HG02759 (cell line): ENCODE data around the gene CFAP70.
"Not testable (repeated sequence)": the region's sequence is repeated elsewhere in the genome, so short reads cannot be mapped to it uniquely, and the experiment has no call there.

Experiments used
- ATAC-seq: cut with Tn5 transposase; IDR thresholded peaks from one replicate; pipeline ENCODE4 v1.9.1; 2021; ENCODE audit warnings: mild to moderate bottlenecking, moderate library complexity; ENCODE audit not compliant: unreplicated experiment

CFAP70 gene

DNA sequence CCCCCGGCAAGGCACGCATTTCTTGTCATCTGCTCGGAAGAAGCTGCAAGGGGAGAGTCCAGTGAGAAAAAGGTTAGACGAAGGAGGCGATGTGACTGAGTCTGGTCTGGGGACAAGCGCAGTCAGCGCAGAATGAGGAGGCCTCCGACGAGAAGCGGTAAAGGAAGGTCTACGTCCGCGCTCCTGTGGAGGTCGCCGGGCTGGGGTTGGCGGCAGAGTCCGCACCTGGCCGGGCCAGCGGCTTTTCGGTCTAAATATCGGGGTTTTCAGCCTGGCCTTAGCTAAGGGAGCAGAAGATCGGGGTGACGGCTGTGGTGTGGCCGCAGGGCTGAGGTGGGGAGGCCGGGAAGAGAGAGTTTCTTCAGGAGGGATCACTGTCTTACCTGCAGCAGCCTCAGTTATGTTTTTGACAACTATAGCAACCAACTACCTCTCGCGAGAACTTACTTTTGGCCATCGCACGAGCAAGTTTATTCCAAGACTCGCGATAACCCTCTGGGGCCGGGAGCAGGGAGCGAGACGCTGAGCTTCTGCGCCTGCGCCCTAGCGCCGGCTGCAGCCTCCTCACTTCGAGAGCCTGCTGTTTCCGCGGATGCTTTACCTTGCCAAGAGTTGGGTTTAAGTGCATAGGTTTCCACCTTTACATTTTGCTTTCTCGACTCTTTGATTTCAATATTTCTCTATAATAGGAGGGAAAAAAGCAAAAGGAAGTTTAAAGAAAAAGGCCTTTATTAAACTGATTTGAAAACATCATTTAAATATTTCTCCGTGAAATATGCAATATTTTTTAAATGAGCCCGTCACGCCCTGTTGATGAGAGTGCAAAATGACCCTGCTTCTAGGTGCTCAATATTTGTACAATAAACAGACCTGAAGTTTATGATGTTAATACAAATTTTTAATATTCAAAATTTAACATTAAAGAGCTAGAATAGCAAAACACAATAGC is at the start of gene CFAP70:
Gene CFAP70, minus strand, starts transcription at position 534 of the 949 bp plus-strand sequence. CDS start 4,068 bp downstream, outside the sequence.
- ATAC-seq = peak; percentile 93

GRCh38 chr10:73408061-73408460 is 49.4 kb upstream of the CFAP70 start:
- ATAC-seq = no peak

GRCh38 chr10:73407495-73407894 is 48.8 kb upstream of the CFAP70 start:
- no peak for ATAC-seq

DNA sequence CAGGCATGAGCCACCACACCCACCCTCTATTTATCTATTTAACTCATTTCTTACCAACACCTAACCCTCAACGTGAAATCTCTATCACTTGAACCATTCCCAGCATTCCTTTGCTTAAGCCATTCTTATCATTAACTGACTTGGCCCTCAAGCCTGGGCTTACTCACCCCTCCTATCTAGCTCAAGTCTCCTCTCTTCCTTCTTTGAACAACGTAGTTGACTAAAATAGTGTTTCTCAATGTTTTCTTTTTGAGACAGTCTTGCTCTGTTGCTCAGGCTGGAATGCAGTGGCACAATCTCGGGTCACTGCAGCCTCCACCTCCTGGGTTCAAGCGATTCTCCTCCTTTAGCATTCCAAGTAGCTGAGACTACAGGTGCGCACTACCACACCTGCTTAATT is 48.2 kb upstream of the CFAP70 start:
- ATAC-seq = no peak

GRCh38 chr10:73405556-73405955 is 46.9 kb upstream of the CFAP70 start:
- ATAC-seq = no peak

DNA sequence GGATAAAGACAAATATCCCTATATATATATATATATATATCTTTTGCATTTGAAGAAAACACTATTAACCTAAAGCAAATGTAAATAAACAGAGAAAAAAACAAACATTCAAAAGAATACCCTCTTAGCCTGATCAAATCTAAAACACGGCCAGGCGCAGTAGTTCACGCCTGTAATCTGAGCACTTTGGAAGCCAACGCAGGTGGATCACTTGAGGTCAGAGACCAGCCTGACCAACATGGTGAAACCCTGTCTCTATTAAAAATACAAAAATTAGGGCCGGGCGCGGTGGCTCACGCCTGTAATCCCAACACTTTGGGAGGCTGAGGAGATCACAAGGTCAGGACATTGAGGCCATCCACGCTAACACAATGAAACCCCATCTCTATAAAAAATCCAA is 46.0 kb upstream of the CFAP70 start:
- ATAC-seq = no peak

- no peak for ATAC-seq
Measured at GRCh38 chr10:73401636-73402035, 43.0 kb upstream of the CFAP70 start.

DNA sequence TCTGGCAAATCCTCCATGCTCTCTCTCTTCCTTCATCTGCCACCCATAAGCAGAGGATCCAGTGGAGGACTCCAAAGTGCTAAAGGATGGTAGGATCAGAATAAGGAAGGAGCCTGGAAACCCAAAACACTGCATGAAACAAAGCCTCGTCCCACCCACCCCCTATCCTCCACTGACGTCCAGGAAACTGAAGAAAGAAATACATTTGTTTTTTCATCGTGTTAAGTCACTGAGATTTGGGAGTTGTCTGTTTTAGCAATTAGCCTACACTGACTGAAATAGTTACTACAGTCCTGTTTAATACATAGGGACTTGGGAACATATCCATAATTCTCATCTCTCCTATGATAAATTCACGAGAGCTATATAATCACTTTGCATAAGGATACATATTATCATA is 40.4 kb upstream of the CFAP70 start:
- ATAC-seq = no peak

GRCh38 chr10:73398024-73398423 is 39.4 kb upstream of the CFAP70 start:
- no peak for ATAC-seq

GRCh38 chr10:73394325-73394724 is 35.7 kb upstream of the CFAP70 start:
- not testable (repeated sequence) for ATAC-seq

DNA sequence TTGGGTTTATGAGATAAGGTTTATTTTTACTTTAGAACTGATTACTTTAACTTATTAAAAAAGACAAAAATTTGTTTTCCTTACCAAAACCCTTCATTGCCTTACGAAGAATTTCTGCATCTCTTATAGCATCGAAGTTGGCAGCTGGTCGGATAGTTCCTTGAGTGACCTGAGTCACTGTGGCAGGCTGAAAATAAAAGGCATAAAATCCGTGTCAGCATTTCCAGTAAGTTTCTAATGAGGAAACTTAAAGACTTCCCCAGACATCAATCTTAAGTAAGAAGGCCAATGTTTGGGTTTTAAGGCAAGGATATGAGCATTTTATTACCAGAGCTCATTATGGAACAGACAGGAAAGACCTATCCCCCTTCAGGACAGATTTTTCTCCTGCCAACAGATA is 29.6 kb upstream of the CFAP70 start:
- no peak for ATAC-seq

- no peak for ATAC-seq
Measured at GRCh38 chr10:73386583-73386982, 27.9 kb upstream of the CFAP70 start.

GRCh38 chr10:73379064-73379748 is 20.5 kb upstream of the CFAP70 start:
- ATAC-seq = no peak

- no peak for ATAC-seq
Measured at GRCh38 chr10:73376679-73377078, 18.0 kb upstream of the CFAP70 start.

GRCh38 chr10:73368238-73368637 is 9.6 kb upstream of the CFAP70 start:
- ATAC-seq = no peak

DNA sequence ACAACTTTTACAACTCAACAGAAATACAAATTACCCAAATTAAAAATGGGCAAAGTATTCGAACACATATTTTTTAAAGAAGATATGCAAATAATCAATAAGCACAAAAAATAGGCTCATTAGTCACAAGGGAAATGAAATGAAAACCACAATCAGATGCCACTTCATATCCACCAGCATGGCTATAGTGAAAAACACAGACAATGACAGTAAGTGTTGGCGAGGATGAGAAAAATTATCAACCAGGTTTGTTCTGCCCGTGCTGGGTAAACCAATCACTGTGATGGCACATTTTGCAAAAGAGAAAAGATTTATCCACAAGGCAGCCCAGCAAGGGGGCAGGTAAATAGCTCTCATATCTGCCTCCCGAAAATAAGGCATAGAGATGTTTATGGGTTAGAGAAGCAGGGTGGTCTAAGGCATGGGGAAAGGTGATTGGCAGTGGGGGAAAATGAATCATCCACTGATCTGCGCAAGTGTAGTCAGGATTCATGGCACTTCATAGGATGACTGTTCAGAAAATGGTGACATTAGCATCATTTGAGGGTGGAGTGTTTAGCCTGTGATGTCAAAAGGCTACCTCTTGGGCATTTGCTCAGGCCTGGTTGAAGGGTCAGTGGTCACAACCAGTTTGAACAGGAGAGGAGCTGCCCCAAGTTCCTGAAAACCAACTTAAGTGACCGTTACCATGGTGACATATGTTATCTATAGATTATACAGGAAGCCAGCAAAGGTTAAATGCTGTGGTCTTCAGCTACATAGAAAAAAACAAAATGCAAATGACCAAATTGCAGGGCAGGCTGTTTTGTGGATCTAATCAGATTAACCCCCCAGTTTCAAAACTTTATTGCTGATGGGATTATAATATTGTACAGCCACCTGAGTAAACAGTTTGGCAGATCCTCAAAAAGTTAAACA is 8.0 kb upstream of the CFAP70 start:
- ATAC-seq = no peak

DNA sequence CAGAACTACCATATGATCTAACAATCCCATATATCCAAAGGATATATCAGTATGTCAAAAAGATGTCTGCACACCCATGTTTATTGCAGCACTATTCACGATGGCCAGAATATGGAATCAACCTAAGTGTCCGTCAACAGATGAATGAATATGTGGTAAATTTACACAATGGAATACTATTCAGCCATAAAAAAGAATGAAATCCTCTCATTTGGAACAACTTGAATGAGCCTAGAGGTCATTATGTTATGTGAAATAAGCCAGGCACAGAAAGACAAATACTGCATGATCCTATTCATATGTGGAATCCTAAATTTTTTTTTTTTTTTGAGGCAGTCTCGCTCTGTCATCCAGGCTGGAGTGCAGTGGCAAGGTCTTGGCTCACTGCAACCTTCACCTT is 6.3 kb upstream of the CFAP70 start:
- no peak for ATAC-seq

DNA sequence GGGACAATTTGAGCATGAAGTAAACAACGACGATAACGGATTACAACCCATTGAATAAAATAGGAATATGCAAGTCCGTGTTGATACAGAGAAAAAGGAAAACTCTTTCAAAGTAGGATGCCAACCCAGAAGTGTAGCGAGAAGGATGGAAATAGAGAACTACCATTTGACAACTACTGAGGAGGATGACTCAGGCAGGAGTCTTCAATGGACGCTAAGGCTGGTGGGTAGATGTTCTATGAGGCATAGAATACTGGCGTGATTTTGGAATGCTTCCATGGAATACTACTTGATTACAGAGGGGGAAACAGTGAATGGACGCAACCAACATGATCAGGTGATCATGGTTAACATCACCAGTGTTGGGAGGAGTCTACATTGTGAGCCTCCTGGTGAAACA is 828 bp upstream of the CFAP70 start:
- no peak for ATAC-seq

DNA sequence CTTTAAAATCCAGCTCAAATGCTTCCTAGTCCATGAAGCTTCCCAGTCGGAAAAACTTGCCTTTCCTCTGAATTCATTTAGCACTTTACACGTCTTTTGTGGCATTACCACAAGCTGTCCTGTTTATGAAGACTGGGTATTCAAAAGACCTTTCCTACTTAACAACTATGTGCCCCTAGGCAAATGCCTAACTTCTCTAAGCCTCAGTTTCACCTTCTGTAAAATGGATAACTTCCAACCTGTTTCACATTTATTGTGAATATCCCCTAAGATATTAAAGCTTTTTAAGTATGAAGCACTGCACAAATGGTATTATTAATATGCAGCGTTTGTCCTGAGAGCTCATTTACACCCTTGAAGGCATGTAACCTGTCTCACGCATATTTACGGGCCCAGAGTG is 843 bp downstream of the CFAP70 start:
- ATAC-seq = no peak

DNA sequence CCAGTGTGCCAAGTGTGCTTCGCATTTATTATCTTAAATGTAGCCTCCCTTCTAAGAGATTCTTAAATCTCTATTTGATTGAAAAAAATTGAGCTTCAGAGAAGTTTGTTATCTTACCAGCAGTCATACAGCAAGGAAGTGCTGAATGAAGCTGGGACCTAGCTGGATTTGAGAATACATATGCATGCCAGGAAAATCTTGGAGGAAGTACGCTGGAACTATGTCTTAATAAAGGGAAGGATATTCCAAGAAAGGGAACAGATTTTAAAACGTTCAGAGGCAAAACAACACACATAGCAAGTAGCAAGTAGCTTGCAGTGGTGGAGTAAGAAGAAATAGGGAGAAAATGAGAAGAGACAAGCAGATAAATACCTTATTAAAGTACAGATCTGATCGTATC is 1.5 kb downstream of the CFAP70 start:
- ATAC-seq = no peak

GRCh38 chr10:73344269-73344668 is 14.4 kb downstream of the CFAP70 start:
- ATAC-seq = no peak
